Spleen (tissue), 11 donors: ENCODE data around the gene ZBTB26. TPM values are rescaled to one million over a fixed set of nuclear protein-coding genes. Genes with fewer than 3 reads are reported as not detected.

Source experiments
- DNase-seq: peaks from one replicate; pipeline ENCODE4 v3.0.0-alpha.2; 2020
- H3K27ac ChIP-seq, 8 donors: fragments of 200-600 bp; sonication (generic) in 7 of 8; 1 replicate in 4 of 8; 2 replicates in 4 of 8; pipeline versions ENCODE4 v1.5.0 to v1.8.0; 2016 to 2021; ENCODE audit warnings: inconsistent platforms in 4 of 8, mild to moderate bottlenecking in 4 of 8, moderate library complexity in 1 of 8
- H3K27me3 ChIP-seq, 7 donors: fragments of 200-600 bp; sonication (generic) in 6 of 7; replicated peaks in 1 of 7; 1 replicate in 4 of 7; 2 replicates in 3 of 7; pipeline versions ENCODE4 v1.5.0 to v1.8.0; 2016 to 2021; ENCODE audit warnings: inconsistent platforms in 3 of 7, mild to moderate bottlenecking in 1 of 7
- H3K36me3 ChIP-seq, 6 donors: fragments of 200-600 bp; sonication (generic) in 5 of 6; 1 replicate in 4 of 6; 2 replicates in 2 of 6; pipeline versions ENCODE4 v1.5.0 to v1.8.0; 2016 to 2021; ENCODE audit warnings: inconsistent platforms in 2 of 6
- H3K4me1 ChIP-seq, 6 donors: fragments of 200-600 bp; sonication (generic) in 5 of 6; 1 replicate in 3 of 6; 2 replicates in 3 of 6; pipeline versions ENCODE4 v1.5.0 to v1.8.0; 2016 to 2021; ENCODE audit warnings: inconsistent platforms in 3 of 6
- H3K4me3 ChIP-seq, 8 donors: fragments of 200-600 bp; sonication (generic) in 7 of 8; 1 replicate in 4 of 8; 2 replicates in 4 of 8; pipeline versions ENCODE4 v1.5.0 to v1.8.0; 2016 to 2021; ENCODE audit warnings: inconsistent platforms in 4 of 8, mild to moderate bottlenecking in 4 of 8, moderate library complexity in 2 of 8
- H3K9me3 ChIP-seq, 8 donors: fragments of 200-600 bp; sonication (generic) in 7 of 8; 1 replicate in 4 of 8; 2 replicates in 4 of 8; pipeline versions ENCODE4 v1.5.0 to v1.8.0; 2016 to 2021; ENCODE audit warnings: inconsistent platforms in 4 of 8
- CTCF ChIP-seq, 11 experiments: fragments of 200-600 bp in 7 of 11; fragments of 450-650 bp in 4 of 11; sonication (generic) in 4 of 11; IDR thresholded peaks in 8 of 11; conservative IDR thresholded peaks in 3 of 11; 1 replicate in 7 of 11; 2 replicates in 4 of 11; pipeline versions ENCODE4 v1.4.0 to v1.8.0; 2016 to 2021; ENCODE audit warnings: antibody characterized with exemption in 11 of 11, inconsistent platforms in 4 of 11, mild to moderate bottlenecking in 1 of 11
- POLR2A ChIP-seq, 3 donors: fragments of 450-650 bp; IDR thresholded peaks; one replicate each; pipeline ENCODE4 v1.5.1; 2017; ENCODE audit warnings: antibody characterized with exemption in 3 of 3, mild to moderate bottlenecking in 1 of 3
- POLR2AphosphoS5 ChIP-seq, 3 donors: sonication (generic); formaldehyde crosslinking; IDR thresholded peaks; one replicate each; pipeline ENCODE4 v1.5.1; 2017; ENCODE audit warnings: antibody characterized with exemption in 3 of 3
- WGBS, 5 donors: extraction: QIAGEN DNeasy Blood & Tissue Kit in 3 of 5; methylation state at CpG; one replicate each; pipeline versions ENCODE4 v1.1.5 to v1.1.7; 2013 to 2018; 5-methylcytosine and 5-hydroxymethylcytosine counted together
- intact Hi-C: fragments of 100-400 bp; cut with DNase I; formaldehyde crosslinking; loops from one replicate; pipeline ENCODE4 v1.15.0; 2023; ENCODE audit warnings: low total_unique reads
- polyA plus RNA-seq, 3 donors: library from polyadenylated mRNA; stranded (reverse); fragments of 200-250 nt; gene quantifications; one replicate each; pipeline ENCODE4 v1.2.1, GENCODE V29; 2013
- total RNA-seq, 7 donors: library from RNA; depleted of rRNA in 3 of 7; stranded (reverse); fragments of >200 nt in 3 of 7; fragmentation: NEBNext Ultra II Directional in 4 of 7; extraction: Animal tissue kit (Norgen Biotek cat#: 25700) in 4 of 7; gene quantifications; one replicate each; pipeline versions ENCODE4 v1.1.0 to v1.2.1, GENCODE V29; 2016 to 2021
- donor health status: healthy with polysubstance abuse.
- donor health status: DM: no; HTN: no; CAD: no; lungs with moderate emphysema.
- donor health status: DM: no; HTN: no; CAD: no.
- donor health status: Bipolar disorder and iron deficiency.
- donor health status: healthy.
- donor health status: DM: no; HTN: no; CAD: no.
- donor health status: DM: yes; HTN: yes; CAD: no.

The ZBTB26 gene
- total and polyA plus RNA-seq, 10 donors = 5.1 to 10.9 (median 8.6) TPM

GRCh38 chr9:122930541-122931225 is 629 bp downstream of the ZBTB26 start:
- Histone ChIP-seq H3K27me3 (no peaks in the 10 kb centered on the region), H3K36me3 (peaks cover 0 to 7% (median 0%) of the 10 kb centered on the region in 6 donors), H3K4me1 (peaks cover 22 to 82% (median 45%) of the 10 kb centered on the region in 6 donors), H3K27ac (peak overlapping the region; percentile 76 to 91 (median 86)), H3K9me3 (no peaks in the 10 kb centered on the region), H3K4me3 (peak overlapping the region; percentile 69 to 97 (median 77))
- WGBS, 5 donors = 26 to 45% (median 30%) methylated on average over 7 to 10 of the region's 10 CpGs
- intact Hi-C loops = no loop called here
- TF ChIP-seq POLR2A (IDR thresholded peaks at IDR 0.05) = no peak
- TF ChIP-seq POLR2AphosphoS5 (IDR thresholded peaks at IDR 0.05) = no peak
- no peak for TF ChIP-seq CTCF (IDR thresholded peaks at IDR 0.05 in 8 of 11, conservative IDR thresholded peaks at IDR 0.05 in 3 of 11)
- DNase-seq = no peak

- Histone ChIP-seq H3K4me1 (peaks cover 22 to 75% (median 45%) of the 10 kb centered on the region in 6 donors), H3K36me3 (peaks cover 0 to 10% (median 0%) of the 10 kb centered on the region in 6 donors), H3K4me3 (peak overlapping the region in 2 of 8 donors; percentile 75 to 88), H3K27me3 (no peaks in the 10 kb centered on the region), H3K9me3 (no peaks in the 10 kb centered on the region), H3K27ac (no peak overlapping the region)
- intact Hi-C loops = no loop called here
- no peak for TF ChIP-seq CTCF (IDR thresholded peaks at IDR 0.05 in 8 of 11, conservative IDR thresholded peaks at IDR 0.05 in 3 of 11)
- no peak for TF ChIP-seq POLR2A (IDR thresholded peaks at IDR 0.05)
- TF ChIP-seq POLR2AphosphoS5 (IDR thresholded peaks at IDR 0.05) = no peak
- WGBS, 5 donors = 76 to 94% (median 81%) methylated on average over 1 of the region's 1 CpG
- no peak for DNase-seq
These were observed 1.4 kb downstream of the ZBTB26 start for GRCh38 chr9:122929796-122930354.

GRCh38 chr9:122923947-122924346 is 7.4 kb downstream of the ZBTB26 start:
- Histone ChIP-seq H3K36me3 (peaks cover 0 to 45% (median 7%) of the 10 kb centered on the region in 6 donors), H3K4me3 (no peak overlapping the region), H3K27ac (no peak overlapping the region), H3K4me1 (peaks cover 0 to 40% (median 5%) of the 10 kb centered on the region in 6 donors), H3K9me3 (no peaks in the 10 kb centered on the region), H3K27me3 (no peaks in the 10 kb centered on the region)
- intact Hi-C loops = no loop called here
- 63 to 84% (median 66%) methylated on average over 3 of the region's 3 CpGs for WGBS, 5 donors
- no peak for TF ChIP-seq POLR2AphosphoS5 (IDR thresholded peaks at IDR 0.05)
- TF ChIP-seq POLR2A (IDR thresholded peaks at IDR 0.05) = no peak
- no peak for DNase-seq

GRCh38 chr9:122922713-122923112 is 8.6 kb downstream of the ZBTB26 start:
- WGBS, 5 donors = 91 to 98% (median 95%) methylated on average over 8 of the region's 8 CpGs
- Histone ChIP-seq H3K4me1 (peaks cover 0 to 28% (median 0%) of the 10 kb centered on the region in 6 donors), H3K4me3 (no peak overlapping the region), H3K27me3 (no peaks in the 10 kb centered on the region), H3K9me3 (no peaks in the 10 kb centered on the region), H3K36me3 (peaks cover 0 to 51% (median 7%) of the 10 kb centered on the region in 6 donors), H3K27ac (no peak overlapping the region)
- no peak for DNase-seq
- TF ChIP-seq POLR2A (IDR thresholded peaks at IDR 0.05) (no peak), POLR2AphosphoS5 (IDR thresholded peaks at IDR 0.05) (no peak), CTCF (IDR thresholded peaks at IDR 0.05 in 8 of 11, conservative IDR thresholded peaks at IDR 0.05 in 3 of 11) (no peak)
- intact Hi-C loops = no loop called here
